Psoas muscle (tissue), 8 donors: Measurements from ENCODE around the gene CADM2. TPM values are rescaled to one million over a fixed set of nuclear protein-coding genes. Genes with fewer than 3 reads are reported as not detected.

ENCODE experiments used
- ATAC-seq, 4 donors: fragments of 200-7000 bp; cut with Tn5 transposase; one replicate each; pipeline ENCODE4 v1.9.1; 2020; ENCODE audit warnings: moderate library complexity in 3 of 4, mild to moderate bottlenecking in 2 of 4
- DNase-seq, 2 donors: peaks; one replicate each; pipeline ENCODE4 v3.0.0-alpha.2; 2020
- H3K27ac ChIP-seq: fragments of 200-600 bp; one replicate; pipeline ENCODE4 v1.8.0; 2022
- H3K27me3 ChIP-seq, 3 donors: fragments of 200-600 bp in 1 of 3; one replicate each; pipeline versions ENCODE4 v1.6.1 to v1.8.0; 2013 to 2022; ENCODE audit warnings: low read length in 2 of 3, mild to moderate bottlenecking in 2 of 3, moderate library complexity in 1 of 3; ENCODE audit not compliant: insufficient read depth in 3 of 3
- H3K36me3 ChIP-seq, 2 donors: fragments of 200-600 bp in 1 of 2; one replicate each; pipeline versions ENCODE4 v1.6.1 to v1.8.0; 2013 to 2022; ENCODE audit warnings: low read depth in 1 of 2, mild to moderate bottlenecking in 1 of 2, moderate library complexity in 1 of 2; ENCODE audit not compliant: insufficient read depth in 1 of 2
- H3K4me1 ChIP-seq: fragments of 200-600 bp; one replicate; pipeline ENCODE4 v1.8.0; 2022
- H3K4me3 ChIP-seq: fragments of 200-600 bp; one replicate; pipeline ENCODE4 v1.8.0; 2022; ENCODE audit warnings: mild to moderate bottlenecking
- H3K9me3 ChIP-seq: fragments of 200-600 bp; one replicate; pipeline ENCODE4 v1.8.0; 2022
- CTCF ChIP-seq: fragments of 200-600 bp; IDR thresholded peaks from one replicate; pipeline ENCODE4 v1.8.0; 2022; ENCODE audit warnings: antibody characterized with exemption
- WGBS, 3 donors: extraction: QIAGEN DNeasy Blood & Tissue Kit; methylation state at CpG; one replicate each; pipeline versions ENCODE4 v1.1.6 to v1.1.7; 2013; 5-methylcytosine and 5-hydroxymethylcytosine counted together
- intact Hi-C, 2 donors: fragments of 100-400 bp; cut with DNase I; formaldehyde crosslinking; loops; one replicate each; pipeline versions ENCODE4 v1.11.0 to v1.14.2; 2022
- polyA plus RNA-seq, 3 donors: library from polyadenylated mRNA; stranded (reverse); fragments of 200-250 nt; gene quantifications; one replicate each; pipeline ENCODE4 v1.2.3, GENCODE V29; 2013
- total RNA-seq, 4 donors: library from RNA; stranded (reverse); fragmentation: NEBNext Ultra II Directional in 2 of 4; extraction: Animal tissue kit (Norgen Biotek cat#: 25700) in 2 of 4; gene quantifications; one replicate each; pipeline versions ENCODE4 v1.2.1 to v1.2.4, GENCODE V29; 2021 to 2023
- donor health status: healthy with polysubstance abuse.
- donor health status: DM: no; HTN: no; CAD: no; lungs with moderate emphysema.
- donor health status: Bipolar disorder and iron deficiency.
- donor health status: healthy.
- donor health status: DM: yes; HTN: yes; CAD: no.
- donor health status: DM: no; HTN: no; CAD: no.
- donor health status: DM: no; HTN: no; CAD: no.
- donor health status: DM: yes; HTN: yes; CAD: no.

The CADM2 gene
- total and polyA plus RNA-seq, 7 donors: 3.6 to 15.7 (median 6.3) TPM

DNA sequence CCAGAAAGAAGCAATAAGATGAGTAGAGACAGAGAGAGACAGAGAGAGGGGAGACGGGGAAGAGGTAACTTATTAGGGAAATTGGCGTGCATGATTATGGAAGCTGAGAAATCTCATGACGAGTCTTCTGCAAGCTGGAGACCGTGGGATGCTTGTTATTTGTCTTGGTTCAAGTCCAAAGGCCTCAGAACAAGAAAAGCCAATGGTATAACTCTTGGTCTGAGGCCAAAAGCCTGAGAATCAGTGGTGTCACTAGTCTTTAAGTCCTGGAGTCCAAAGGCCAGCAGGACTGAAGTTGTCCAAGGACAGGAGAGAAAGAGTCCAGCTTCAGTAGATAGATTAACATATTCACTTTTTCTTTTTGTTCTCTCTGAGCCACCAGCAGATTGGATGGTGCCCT lies 613.6 kb downstream of the CADM2 start:
- ATAC-seq (no peak), DNase-seq (no peak)
- no peak overlapping the region for H3K27ac ChIP-seq
- H3K36me3 ChIP-seq: no peaks in the 10 kb centered on the region
- no peaks in the 10 kb centered on the region for H3K27me3 ChIP-seq
- H3K4me3 ChIP-seq: no peak overlapping the region
- H3K4me1 ChIP-seq: no peaks in the 10 kb centered on the region
- TF ChIP-seq CTCF: no peak
- WGBS, 3 donors: 59 to 70% (median 65%) methylated on average over 4 of the region's 4 CpGs
- intact Hi-C loops: loop anchor here in 1 of 2 donors (5.0 kb wide), 1 partner anchor 1025 kb away; no protein-coding TSS in a partner anchor
- no peaks in the 10 kb centered on the region for H3K9me3 ChIP-seq

- H3K36me3 ChIP-seq: no peaks in the 10 kb centered on the region
- ATAC-seq (no peak), DNase-seq (no peak)
- no peak overlapping the region for H3K4me3 ChIP-seq
- H3K9me3 ChIP-seq: no peaks in the 10 kb centered on the region
- WGBS, 3 donors: 84 to 87% (median 87%) methylated on average over 5 of the region's 5 CpGs
- no peaks in the 10 kb centered on the region for H3K4me1 ChIP-seq
- TF ChIP-seq CTCF: no peak
- no peaks in the 10 kb centered on the region for H3K27me3 ChIP-seq
- intact Hi-C loops: loop anchor here in 1 of 2 donors (5.0 kb wide), 1 partner anchor 1026 kb away; no protein-coding TSS in a partner anchor
- H3K27ac ChIP-seq: no peak overlapping the region
These were observed 614.2 kb downstream of the CADM2 start for GRCh38 chr3:85572978-85573377.

GRCh38 chr3:85574006-85574705 lies 615.4 kb downstream of the CADM2 start:
- no peak for TF ChIP-seq CTCF
- H3K9me3 ChIP-seq: no peaks in the 10 kb centered on the region
- no peaks in the 10 kb centered on the region for H3K4me1 ChIP-seq
- H3K4me3 ChIP-seq: no peak overlapping the region
- no peaks in the 10 kb centered on the region for H3K27me3 ChIP-seq
- intact Hi-C loops: loop anchor here in 1 of 2 donors (5.0 kb wide), 1 partner anchor 1027 kb away; no protein-coding TSS in a partner anchor
- H3K27ac ChIP-seq: no peak overlapping the region
- ATAC-seq: no peak
- no peak for DNase-seq
- WGBS, 3 donors: 55 to 66% (median 60%) methylated on average over 2 of the region's 2 CpGs
- H3K36me3 ChIP-seq: no peaks in the 10 kb centered on the region

DNA sequence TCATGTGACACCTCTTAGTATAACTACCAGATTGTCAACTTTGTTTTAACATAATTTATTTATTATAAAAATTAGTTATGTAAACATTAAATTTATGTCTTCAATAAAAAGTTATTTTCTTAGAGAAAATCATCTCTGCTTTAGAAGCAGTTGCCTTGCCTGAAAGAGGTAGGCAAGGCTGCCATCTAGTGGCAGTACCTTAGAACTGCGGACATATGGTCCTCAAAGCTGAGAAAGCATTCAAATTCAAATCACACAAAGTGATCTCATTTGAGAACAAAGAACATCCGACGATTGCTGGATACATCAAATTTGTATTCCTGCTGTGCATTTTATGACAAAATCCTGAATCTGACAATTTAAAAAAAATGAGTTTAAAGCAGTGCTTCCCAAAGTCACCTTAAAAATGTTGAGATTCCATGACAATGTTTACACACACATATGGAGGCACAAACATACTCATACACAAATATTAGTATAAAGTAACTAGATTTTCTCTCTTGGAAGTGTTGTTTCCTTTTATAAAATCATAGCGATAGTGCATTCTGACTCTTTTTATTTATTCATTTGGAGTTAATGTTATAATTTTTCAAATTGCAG lies 617.4 kb downstream of the CADM2 start:
- ATAC-seq (peak in 2 of 4 donors; percentile 67 to 74), DNase-seq (peak; percentile 28 to 54)
- Histone ChIP-seq H3K4me1 (no peaks in the 10 kb centered on the region), H3K27me3 (no peaks in the 10 kb centered on the region), H3K36me3 (no peaks in the 10 kb centered on the region), H3K9me3 (no peaks in the 10 kb centered on the region), H3K4me3 (no peak overlapping the region), H3K27ac (no peak overlapping the region)
- TF ChIP-seq CTCF: peak; percentile 94
- intact Hi-C loops: loop anchor here in 1 of 2 donors (5.0 kb wide), 1 partner anchor 1029 kb away; no protein-coding TSS in a partner anchor
- 14 to 16% (median 15%) methylated on average over 4 of the region's 4 CpGs for WGBS, 3 donors
